K562 (cell line): ENCODE results near the gene ADAMTSL2. TPM values are rescaled to one million over a fixed set of nuclear protein-coding genes. Genes with fewer than 3 reads are reported as not detected.

Experiments used
- ATAC-seq: fragments of 200-7000 bp; cut with Tn5 transposase; 3 replicates; pipeline ENCODE4 v1.9.1; 2020; ENCODE audit warnings: moderate library complexity
- BruUV-seq: library from RNA; stranded (reverse); fragments of 400-500 nt; replicated peaks from 2 replicates; lab custom pipeline; 2021; lab: Mats Ljungman, UMichigan
- CTCF ChIA-PET: fragments of 300-600 bp; formaldehyde crosslinking; extraction: SDS; loops from one replicate; lab custom pipeline; 2021; ENCODE audit warnings: low intra/inter-chr PET ratio; lab: Yijun Ruan, JAX
- POLR2A ChIA-PET: fragments of 300-600, 350-650 bp; sonication (Branson Sonifier 250); formaldehyde crosslinking; extraction: SDS; loops from one replicate; lab custom pipeline; 2021; ENCODE audit warnings: antibody characterized with exemption, inconsistent platforms; lab: Yijun Ruan, JAX
- DNase-seq, 4 experiments: peaks; one replicate each; pipeline versions ENCODE4 v3.0.0 to v3.0.0-alpha.2; 2011 to 2018; ENCODE audit warnings: low spot score in 3 of 4, mixed read lengths in 3 of 4; ENCODE audit errors: extremely low read depth in 1 of 4
- FAIRE-seq: peaks from 2 replicates; lab custom pipeline; 2011; peaks lifted over from hg19 to GRCh38; lab: Jason Lieb, UNC
- H2AFZ ChIP-seq: 2 replicates; pipeline ENCODE4 v1.6.0; 2011; ENCODE audit warnings: low read depth, low read length, control low read depth, inconsistent platforms
- H3K27ac ChIP-seq: fragments of 200-600 bp; 3 replicates; pipeline ENCODE4 v1.8.0; 2011; ENCODE audit warnings: low read depth, mild to moderate bottlenecking, control low read depth, inconsistent platforms, low read length, moderate library complexity, mixed read lengths; ENCODE audit errors: extremely low read depth
- H3K27me3 ChIP-seq, 2 experiments: fragments of 300-600 bp in 1 of 2; 2 replicates in 1 of 2; 3 replicates in 1 of 2; pipeline versions ENCODE4 v1.6.0 to v1.8.0; 2011; ENCODE audit warnings: inconsistent platforms in 2 of 2, low read length in 2 of 2, mild to moderate bottlenecking in 1 of 2, mixed read lengths in 1 of 2, moderate library complexity in 1 of 2; ENCODE audit not compliant: control insufficient read depth in 2 of 2, insufficient read depth in 2 of 2
- H3K36me3 ChIP-seq: fragments of 300-600 bp; 3 replicates; pipeline ENCODE4 v1.8.0; 2011; ENCODE audit warnings: mild to moderate bottlenecking, low read length, inconsistent platforms; ENCODE audit not compliant: control insufficient read depth, insufficient read depth
- H3K4me1 ChIP-seq, 2 experiments: fragments of 200-600 bp in 1 of 2; replicated peaks in 1 of 2; 2 replicates in 1 of 2; 3 replicates in 1 of 2; pipeline versions ENCODE4 v1.5.1 to v1.8.0; 2011; ENCODE audit warnings: inconsistent platforms in 2 of 2, low read length in 2 of 2, mild to moderate bottlenecking in 1 of 2, mixed read lengths in 1 of 2, moderate library complexity in 1 of 2; ENCODE audit not compliant: control insufficient read depth in 2 of 2, insufficient read depth in 2 of 2
- H3K4me2 ChIP-seq: 2 replicates; pipeline ENCODE4 v1.6.1; 2011; ENCODE audit warnings: low read length, control low read depth, inconsistent platforms, mixed read lengths; ENCODE audit not compliant: insufficient read depth
- H3K4me3 ChIP-seq: fragments of 200-600 bp; sonication (generic), shearing (Covaris generic); 2 replicates; pipeline ENCODE4 v1.5.1; 2016; ENCODE audit warnings: control low read depth, inconsistent platforms
- H3K79me2 ChIP-seq: fragments of 200-600 bp; 3 replicates; pipeline ENCODE4 v1.8.0; 2011; ENCODE audit warnings: low read length, inconsistent platforms; ENCODE audit not compliant: control insufficient read depth, insufficient read depth
- H3K9ac ChIP-seq, 2 experiments: 2 replicates each; pipeline versions ENCODE4 v1.6.0 to v1.6.1; 2011; ENCODE audit warnings: low read depth in 2 of 2, low read length in 2 of 2, control low read depth in 1 of 2, inconsistent platforms in 1 of 2, mild to moderate bottlenecking in 1 of 2, mixed read lengths in 1 of 2; ENCODE audit not compliant: insufficient read depth in 1 of 2
- H3K9me1 ChIP-seq: one replicate; pipeline ENCODE4 v1.6.0; 2011; ENCODE audit warnings: inconsistent platforms, mild to moderate bottlenecking, low read length, moderate library complexity; ENCODE audit not compliant: control insufficient read depth, insufficient read depth
- H3K9me3 ChIP-seq: replicated peaks from 2 replicates; pipeline ENCODE4 v1.5.1; 2011; ENCODE audit warnings: low read depth, low read length, inconsistent platforms; ENCODE audit not compliant: control insufficient read depth, insufficient read depth
- H4K20me1 ChIP-seq: replicated peaks from 2 replicates; pipeline ENCODE4 v1.6.1; 2011; ENCODE audit warnings: low read length, inconsistent platforms, mixed read lengths; ENCODE audit not compliant: control insufficient read depth, insufficient read depth
- CHD2 ChIP-seq: IDR thresholded peaks from 2 replicates; pipeline ENCODE4 v1.6.1; 2011; ENCODE audit warnings: low read depth, low read length
- FOS ChIP-seq: IDR thresholded peaks from 3 replicates; pipeline ENCODE4 v1.6.1; 2011; ENCODE audit not compliant: insufficient read length; ENCODE audit errors: extremely low read depth
- SIN3A ChIP-seq, 2 experiments: fragments of 150-350 bp in 1 of 2; IDR thresholded peaks; 2 replicates each; pipeline ENCODE4 v1.6.1; 2011 to 2016; ENCODE audit warnings: borderline replicate concordance in 2 of 2, low read depth in 2 of 2, low read length in 2 of 2, mild to moderate bottlenecking in 2 of 2, moderate library complexity in 2 of 2; ENCODE audit not compliant: control insufficient read depth in 1 of 2
- TAF1 ChIP-seq: IDR thresholded peaks from 2 replicates; pipeline ENCODE4 v1.6.1; 2011; ENCODE audit warnings: mild to moderate bottlenecking, low read length, moderate library complexity; ENCODE audit not compliant: insufficient read depth, control insufficient read depth, severe bottlenecking; ENCODE audit errors: extremely low read depth
- WGBS: fragments of 100-300 bp; shearing (Covaris generic); methylation state at CpG from one replicate; pipeline ENCODE4 v1.1.6; 2016; ENCODE audit warnings: low coverage, mixed read lengths; ENCODE audit not compliant: insufficient coverage; ENCODE audit errors: missing lambda C conversion rate; 5-methylcytosine and 5-hydroxymethylcytosine counted together
- in situ Hi-C: fragments of 300-500 bp; cut with MboI; formaldehyde crosslinking; loops from 4 replicates; pipeline ENCODE4 v1.15.0; 2018; ENCODE audit warnings: inconsistent platforms, mixed read lengths
- intact Hi-C: fragments of 100-400 bp; cut with micrococcal nuclease; formaldehyde crosslinking; loops from 2 replicates; pipeline ENCODE4 v1.14.2; 2022
- polyA plus RNA-seq, 8 experiments: library from polyadenylated mRNA; depleted of rRNA in 4 of 8; stranded (reverse) in 5 of 8; unstranded in 3 of 8; fragments of >200 nt; fragmentation: Nextera tagmentation in 2 of 8; fragmentation: Illumina TruSeq in 1 of 8; extraction: Ambion mirVana in 2 of 8; extraction: Trizol in 1 of 8; gene quantifications; 2 replicates each; pipeline versions ENCODE4 v1.2.1 to v1.2.3, GENCODE V29; 2011 to 2014; ENCODE audit warnings: inconsistent platforms in 1 of 8, missing spikeins in 1 of 8
- total RNA-seq, 7 experiments: library from RNA; depleted of rRNA in 6 of 7; stranded (reverse); fragments of >200 nt in 6 of 7; fragmentation: Illumina TruSeq in 2 of 7; extraction: Trizol in 2 of 7; gene quantifications; 2 replicates each; pipeline versions ENCODE4 v1.2.1 to v1.2.3, GENCODE V29; 2011 to 2021; ENCODE audit warnings: low replicate concordance in 1 of 7
- TF ChIP-seq, protein P1 (sequence below), 2 experiments: IDR thresholded peaks; 2 replicates each; pipeline ENCODE4 v1.6.1; 2011; ENCODE audit warnings: borderline replicate concordance in 1 of 2, control low read depth in 1 of 2, low read depth in 1 of 2, low read length in 1 of 2, mild to moderate bottlenecking in 1 of 2, mixed read lengths in 1 of 2, moderate library complexity in 1 of 2; ENCODE audit not compliant: insufficient read depth in 1 of 2, insufficient read length in 1 of 2, poor library complexity in 1 of 2, severe bottlenecking in 1 of 2; ENCODE audit errors: extremely low read depth in 1 of 2
- TF ChIP-seq, protein P2 (sequence below): sonication (generic); formaldehyde crosslinking; IDR thresholded peaks from 2 replicates; pipeline ENCODE4 v1.9.0; 2022; ENCODE audit warnings: mild to moderate bottlenecking, missing genetic modification reagents

Gene ADAMTSL2
- total and polyA plus RNA-seq, 9 of the 15 experiments (the other 6 are each of a cell fraction or from before 2014, with no cell fraction given) = 0.04 TPM; not detected in 8

DNA sequence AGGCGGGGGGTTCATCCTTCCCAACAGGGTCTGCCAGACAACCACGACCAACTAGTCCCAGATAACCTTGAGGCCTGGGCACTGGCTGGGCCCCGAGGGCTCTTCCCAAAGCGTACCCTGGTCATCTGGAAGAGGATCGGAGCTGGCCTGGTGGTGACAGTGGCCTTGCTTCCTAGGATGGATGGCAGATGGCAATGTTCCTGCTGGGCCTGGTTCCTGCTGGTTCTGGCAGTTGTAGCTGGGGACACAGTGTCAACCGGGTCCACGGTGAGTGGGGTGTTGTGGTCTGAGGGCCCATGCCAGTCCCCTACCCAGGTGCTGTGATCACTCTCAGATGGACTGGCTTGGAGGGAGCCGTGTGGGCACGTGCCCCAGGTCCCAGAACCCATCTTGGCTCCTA is 2.0 kb downstream of the ADAMTSL2 start:
- 4% methylated on average over 7 of the region's 9 CpGs for WGBS
- POLR2A ChIA-PET = interaction anchor here (0.6 kb wide), 1 partner anchor 189 kb away, joined by 3 read pairs; the partner anchor contains the start of genes MED22 and RPL7A

DNA sequence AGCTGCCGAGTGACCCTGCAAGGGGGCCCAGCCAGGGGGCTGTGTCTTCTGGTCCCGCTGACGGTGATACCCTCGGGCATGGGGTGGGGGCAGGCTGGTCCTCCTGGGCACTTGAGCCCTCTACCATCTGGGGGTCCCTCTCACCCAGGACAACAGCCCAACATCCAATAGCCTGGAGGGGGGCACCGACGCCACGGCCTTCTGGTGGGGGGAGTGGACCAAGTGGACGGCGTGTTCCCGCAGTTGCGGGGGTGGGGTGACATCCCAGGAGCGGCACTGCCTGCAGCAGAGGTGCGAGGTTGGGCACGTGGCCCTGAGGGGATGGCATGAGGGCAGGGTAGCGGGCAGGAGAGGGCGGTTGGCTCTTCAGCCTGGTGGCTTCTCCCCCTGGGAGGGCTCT is 2.8 kb downstream of the ADAMTSL2 start:
- 3% methylated on average over 12 of the region's 16 CpGs for WGBS
- no peak for FAIRE-seq
- peaks cover 34% of the 10 kb centered on the region for H4K20me1 ChIP-seq
- no peak overlapping the region for H3K4me2 ChIP-seq
- H3K27me3 ChIP-seq = peaks cover 39 to 95% of the 10 kb centered on the region in 2 experiments; a peak in 4 of 5 replicates
- no peak for DNase-seq
- H3K27ac ChIP-seq = no peak overlapping the region
- no peaks in the 10 kb centered on the region for H3K9me1 ChIP-seq
- no peaks in the 10 kb centered on the region for H3K79me2 ChIP-seq
- H3K36me3 ChIP-seq = no peaks in the 10 kb centered on the region
- no peak for ATAC-seq
- intact Hi-C loops = no loop called here
- H3K4me3 ChIP-seq = no peak overlapping the region
- TF ChIP-seq SIN3A (IDR thresholded peaks at IDR 0.05; ENCODE audit: borderline replicate concordance in 2 of 2, control insufficient read depth in 1 of 2, low read depth in 2 of 2, low read length in 2 of 2) (no peak), CHD2 (no peak), FOS (no peak)
- TF ChIP-seq, protein P1, sequence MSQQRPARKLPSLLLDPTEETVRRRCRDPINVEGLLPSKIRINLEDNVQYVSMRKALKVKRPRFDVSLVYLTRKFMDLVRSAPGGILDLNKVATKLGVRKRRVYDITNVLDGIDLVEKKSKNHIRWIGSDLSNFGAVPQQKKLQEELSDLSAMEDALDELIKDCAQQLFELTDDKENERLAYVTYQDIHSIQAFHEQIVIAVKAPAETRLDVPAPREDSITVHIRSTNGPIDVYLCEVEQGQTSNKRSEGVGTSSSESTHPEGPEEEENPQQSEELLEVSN (IDR thresholded peaks at IDR 0.05; ENCODE audit: borderline replicate concordance in 1 of 2, extremely low read depth in 1 of 2, insufficient read depth in 1 of 2, insufficient read length in 1 of 2, low read depth in 1 of 2, low read length in 1 of 2, poor library complexity in 1 of 2, severe bottlenecking in 1 of 2) = peak in 1 of 2 experiments; percentile 51
- TF ChIP-seq, all 486 proteins: peak for 1
- in situ Hi-C loops = loop anchor here (5.0 kb wide), 1 partner anchor 195 kb away; no protein-coding TSS in a partner anchor
- H3K4me1 ChIP-seq = peaks cover 0 to 42% of the 10 kb centered on the region in 2 experiments; a peak in 3 of 5 replicates
- H3K9ac ChIP-seq = no peak overlapping the region
- no TSS peak for BruUV-seq
- ChIA-PET CTCF (no interaction called here), POLR2A (no interaction called here)
- no peak overlapping the region for H2AFZ ChIP-seq
- H3K9me3 ChIP-seq = no peaks in the 10 kb centered on the region

More for the DNA sequence above, 2.0 kb downstream of the ADAMTSL2 start:
- no peak overlapping the region for H3K4me3 ChIP-seq
- no peaks in the 10 kb centered on the region for H3K79me2 ChIP-seq
- intact Hi-C loops (no loop called here), in situ Hi-C loops (loop anchor here (5.0 kb wide), 1 partner anchor 196 kb away; no protein-coding TSS in a partner anchor)
- H4K20me1 ChIP-seq = peaks cover 27% of the 10 kb centered on the region
- no peaks in the 10 kb centered on the region for H3K9me3 ChIP-seq
- no peak overlapping the region for H2AFZ ChIP-seq
- no peak overlapping the region; a peak in 1 of 4 replicates for H3K9ac ChIP-seq
- CTCF ChIA-PET = no interaction called here
- DNase-seq = no peak
- no peaks in the 10 kb centered on the region for H3K36me3 ChIP-seq
- peaks cover 0 to 42% of the 10 kb centered on the region in 2 experiments; a peak in 3 of 5 replicates for H3K4me1 ChIP-seq
- H3K9me1 ChIP-seq = no peaks in the 10 kb centered on the region
- H3K27me3 ChIP-seq = peaks cover 36 to 93% of the 10 kb centered on the region in 2 experiments; a peak in 4 of 5 replicates
- no TSS peak for BruUV-seq
- TF ChIP-seq TAF1 = no peak
- TF ChIP-seq, protein P2, sequence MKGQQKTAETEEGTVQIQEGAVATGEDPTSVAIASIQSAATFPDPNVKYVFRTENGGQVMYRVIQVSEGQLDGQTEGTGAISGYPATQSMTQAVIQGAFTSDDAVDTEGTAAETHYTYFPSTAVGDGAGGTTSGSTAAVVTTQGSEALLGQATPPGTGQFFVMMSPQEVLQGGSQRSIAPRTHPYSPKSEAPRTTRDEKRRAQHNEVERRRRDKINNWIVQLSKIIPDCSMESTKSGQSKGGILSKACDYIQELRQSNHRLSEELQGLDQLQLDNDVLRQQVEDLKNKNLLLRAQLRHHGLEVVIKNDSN = 0 out of 2 replicates have a peak, but pooled peaks have one; percentile 4
- TF ChIP-seq, all 486 proteins: peak for 1
- ATAC-seq (no peak), FAIRE-seq (no peak)
- H3K4me2 ChIP-seq = no peak overlapping the region
- H3K27ac ChIP-seq = no peak overlapping the region
